GM04504 (cell line): ENCODE measurements around the gene BIRC6.
A peak's percentile ranks its signal among the peaks of the same experiment; 100 is the strongest.
"Not testable (repeated sequence)": the region's sequence is repeated elsewhere in the genome, so short reads cannot be mapped to it uniquely, and the experiment has no call there.

Experiments
- DNase-seq: peaks from one replicate; pipeline ENCODE4 v3.0.0-alpha.2; 2012; ENCODE audit warnings: low read depth

The BIRC6 gene

DNA sequence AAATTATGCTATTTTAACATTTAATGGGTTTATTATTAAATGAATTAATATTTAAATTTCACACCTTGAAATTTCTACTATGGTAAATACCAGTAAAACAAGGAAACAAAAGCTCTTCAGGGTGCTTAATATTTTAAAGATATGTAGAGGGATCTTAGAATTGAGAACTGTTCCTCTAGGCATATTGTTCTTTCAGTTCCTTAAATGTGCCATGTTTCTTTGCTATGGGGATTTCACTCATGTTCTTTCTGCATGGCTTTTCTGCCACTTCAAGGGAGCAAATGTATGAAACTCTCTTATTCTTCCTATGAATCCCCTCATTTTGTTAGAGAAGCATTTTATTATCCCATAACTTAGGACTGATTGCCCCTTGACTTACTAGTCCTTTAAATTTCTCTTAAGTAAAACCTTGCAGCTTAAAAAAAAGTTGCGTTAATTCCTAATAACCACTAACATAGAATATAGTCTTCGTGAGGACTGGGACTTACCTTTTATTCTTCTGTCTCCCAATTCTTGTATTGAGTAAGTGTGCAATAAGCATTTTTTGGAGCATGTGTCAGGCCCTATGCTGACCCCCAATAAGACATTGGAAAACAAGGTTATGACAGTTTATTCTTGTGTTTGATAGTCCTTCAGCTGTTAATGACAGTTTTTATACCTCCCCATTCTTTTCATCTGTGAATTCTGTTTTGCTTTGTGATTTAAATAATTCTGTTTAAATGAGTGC is 95.7 kb downstream of the BIRC6 start:
- no peak for DNase-seq

DNA sequence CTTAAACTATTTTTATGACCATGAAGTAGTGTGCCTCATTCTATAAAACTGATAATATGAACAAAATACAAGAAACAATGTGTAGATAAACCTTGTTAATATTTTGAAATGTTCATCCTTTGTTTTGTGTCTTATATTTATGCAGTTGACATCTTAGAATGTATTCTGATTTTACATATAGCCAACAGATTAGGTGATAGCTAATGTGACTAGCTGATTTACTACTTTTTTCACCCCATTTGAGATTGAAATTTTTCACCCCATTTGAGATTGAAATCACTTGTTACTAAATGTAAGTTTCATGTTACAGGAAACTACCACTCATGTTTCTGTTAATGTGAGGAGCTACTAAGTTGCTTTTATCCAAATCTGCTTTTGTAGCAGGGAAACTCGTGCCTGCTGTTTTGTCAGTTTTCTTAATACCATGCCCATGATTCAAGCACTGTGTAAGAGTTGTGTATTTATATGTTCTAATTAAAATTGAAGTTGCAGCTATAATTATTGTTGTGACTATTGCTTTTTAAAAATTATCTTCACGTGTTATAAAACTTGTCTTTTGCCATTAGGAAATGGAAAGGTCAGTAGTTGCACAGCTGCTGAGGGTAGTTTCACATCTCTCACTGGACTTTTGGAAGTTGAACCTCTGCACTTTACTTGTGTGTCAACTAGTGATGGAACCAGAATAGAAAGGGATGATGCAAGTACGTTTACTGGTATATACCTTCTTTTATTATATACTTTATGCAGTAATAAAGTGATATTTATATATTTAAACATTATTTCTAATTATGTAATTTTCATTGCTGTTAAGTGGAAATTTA is 96.6 kb downstream of the BIRC6 start:
- DNase-seq, result no peak

DNA sequence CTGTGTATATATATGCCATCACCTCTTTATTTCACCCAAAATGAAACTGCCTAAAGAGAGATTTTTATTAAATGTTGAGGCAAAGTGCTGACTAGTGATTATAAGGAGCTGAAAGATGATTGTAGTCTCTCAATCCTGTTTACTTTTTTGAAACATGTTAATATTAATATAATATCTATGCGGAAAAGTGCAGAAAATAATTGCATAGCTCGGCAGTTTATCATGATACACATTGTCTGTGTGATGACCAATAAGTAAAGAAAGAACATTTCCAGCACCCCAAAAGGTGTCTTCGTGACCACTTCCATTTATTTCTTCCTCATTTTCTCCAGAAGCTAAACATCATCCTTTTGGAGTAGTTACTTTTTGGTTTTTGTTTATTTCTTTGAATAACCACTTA is 99.0 kb downstream of the BIRC6 start:
- no peak for DNase-seq

DNA sequence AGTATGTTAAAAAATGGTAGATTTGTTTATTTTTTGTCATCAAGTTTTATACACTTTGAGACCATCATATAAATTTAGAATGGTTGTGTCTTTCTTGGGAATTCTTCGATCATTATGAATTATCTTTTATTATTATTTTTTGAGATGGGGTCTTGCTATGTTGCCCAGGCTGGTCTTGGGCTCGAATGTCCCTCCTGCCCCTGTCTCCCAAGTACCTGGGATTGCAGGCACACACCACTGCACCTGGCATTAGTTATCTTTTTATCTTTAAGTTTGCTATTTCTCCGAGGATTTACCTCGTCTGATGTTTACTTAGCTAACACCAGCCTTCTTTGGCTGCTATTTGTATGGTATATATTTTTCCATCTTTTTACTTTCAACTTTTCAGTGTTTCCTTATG is 100.0 kb downstream of the BIRC6 start:
- no peak for DNase-seq

DNA sequence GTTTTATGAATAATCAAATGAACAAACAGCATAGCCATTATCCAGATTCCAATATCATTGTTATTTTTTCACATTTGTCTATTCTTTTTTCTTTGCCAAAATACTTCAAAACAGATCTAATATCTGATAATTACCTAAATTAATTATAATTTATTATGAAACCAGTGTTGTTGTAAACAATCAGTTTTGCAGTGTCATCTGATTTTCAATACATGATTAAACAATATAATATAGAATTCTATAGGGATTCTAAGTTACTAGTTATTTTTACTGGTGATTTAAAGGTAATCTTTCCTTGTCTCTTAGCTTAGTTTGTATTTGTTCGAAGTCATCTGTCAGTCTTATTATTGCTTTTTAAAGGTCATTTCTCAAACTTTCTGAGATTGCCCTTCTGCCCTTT is 101.0 kb downstream of the BIRC6 start:
- no peak for DNase-seq

DNA sequence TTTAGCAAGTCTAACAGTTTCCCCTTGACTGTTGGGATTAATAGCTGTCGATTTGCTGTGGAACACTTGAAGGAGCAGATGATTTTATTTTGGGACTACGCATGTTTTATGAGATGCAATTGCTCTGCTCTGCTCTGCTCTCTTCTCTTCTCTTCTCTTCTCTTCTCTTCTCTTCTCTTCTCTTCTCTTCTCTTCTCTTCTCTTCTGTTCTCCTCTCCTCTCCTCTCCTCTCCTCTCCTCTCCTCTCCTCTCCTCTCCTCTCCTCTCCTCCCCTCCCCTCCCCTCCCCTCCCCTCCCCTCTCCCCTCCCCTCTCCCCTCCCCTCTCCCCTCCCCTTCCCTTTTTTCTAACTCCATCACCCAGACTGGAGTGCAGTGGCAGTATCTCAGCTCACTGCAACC is 104.0 kb downstream of the BIRC6 start:
- not testable (repeated sequence) for DNase-seq

DNA sequence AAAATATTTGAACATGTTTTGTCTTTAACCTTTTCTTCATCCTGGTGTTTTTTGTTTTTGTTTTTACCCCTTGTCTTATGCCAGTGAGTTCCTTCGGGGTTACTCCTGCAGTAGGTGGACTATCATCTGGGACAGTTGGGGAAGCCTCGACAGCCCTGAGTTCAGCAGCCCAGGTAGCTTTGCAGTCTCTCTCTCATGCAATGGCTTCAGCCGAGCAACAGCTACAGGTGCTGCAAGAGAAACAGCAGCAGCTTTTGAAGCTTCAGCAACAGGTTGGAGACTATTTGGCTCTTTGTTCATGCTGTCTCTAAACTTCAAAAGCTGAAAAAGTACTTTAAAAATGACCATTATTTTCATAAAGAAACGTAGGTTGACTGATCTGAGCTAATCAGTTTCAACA is 106.3 kb downstream of the BIRC6 start:
- DNase-seq, result no peak

DNA sequence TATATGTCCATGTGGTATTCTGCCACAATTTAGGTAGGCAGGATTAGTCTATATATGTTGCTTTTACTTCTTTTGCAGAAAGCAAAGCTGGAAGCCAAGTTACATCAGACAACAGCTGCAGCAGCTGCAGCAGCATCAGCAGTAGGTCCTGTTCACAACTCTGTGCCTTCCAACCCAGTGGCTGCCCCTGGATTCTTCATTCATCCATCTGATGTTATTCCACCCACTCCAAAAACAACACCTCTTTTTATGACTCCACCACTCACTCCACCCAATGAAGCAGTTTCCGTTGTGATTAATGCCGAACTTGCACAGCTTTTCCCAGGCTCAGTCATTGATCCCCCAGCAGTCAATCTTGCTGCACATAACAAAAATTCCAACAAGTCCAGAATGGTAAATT is 107.6 kb downstream of the BIRC6 start:
- DNase-seq, result no peak

DNA sequence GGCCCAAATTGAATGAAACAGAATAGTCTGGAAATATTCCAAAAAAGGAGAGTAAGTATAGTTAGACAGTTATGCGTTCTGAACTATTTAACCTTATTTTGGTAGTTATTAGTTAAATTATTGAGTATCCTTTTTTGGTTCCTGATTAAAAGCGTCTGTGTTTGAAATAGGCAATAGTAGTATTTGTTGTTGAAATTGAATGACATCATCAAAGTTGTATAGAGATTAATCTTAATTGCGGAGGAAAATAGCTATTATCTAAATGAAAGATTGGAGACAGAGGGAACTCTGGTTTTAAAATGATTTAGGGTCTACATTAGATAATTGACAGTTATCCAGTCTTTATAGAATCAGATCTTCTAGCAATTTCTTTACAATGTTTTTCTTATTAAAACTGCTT is 115.8 kb downstream of the BIRC6 start:
- no peak for DNase-seq

DNA sequence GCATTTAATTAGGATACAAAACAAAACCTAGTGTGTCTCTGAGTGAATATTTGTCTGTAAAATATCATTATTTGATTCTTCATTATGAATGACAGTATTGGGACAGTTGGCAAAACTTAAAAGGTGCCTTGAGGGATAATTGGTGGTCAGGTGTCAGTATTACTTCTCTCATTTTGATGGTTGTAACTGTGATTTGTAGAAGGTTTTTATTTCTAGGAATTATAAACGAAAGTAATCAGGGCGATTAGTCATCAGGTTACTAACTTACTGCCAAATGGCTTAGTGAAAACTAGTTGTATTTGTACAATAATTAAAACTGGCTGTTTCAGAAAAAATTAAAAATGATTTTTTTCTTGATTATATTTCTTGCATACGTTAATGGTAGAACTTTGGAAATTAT is 117.6 kb downstream of the BIRC6 start:
- DNase-seq, result no peak

DNA sequence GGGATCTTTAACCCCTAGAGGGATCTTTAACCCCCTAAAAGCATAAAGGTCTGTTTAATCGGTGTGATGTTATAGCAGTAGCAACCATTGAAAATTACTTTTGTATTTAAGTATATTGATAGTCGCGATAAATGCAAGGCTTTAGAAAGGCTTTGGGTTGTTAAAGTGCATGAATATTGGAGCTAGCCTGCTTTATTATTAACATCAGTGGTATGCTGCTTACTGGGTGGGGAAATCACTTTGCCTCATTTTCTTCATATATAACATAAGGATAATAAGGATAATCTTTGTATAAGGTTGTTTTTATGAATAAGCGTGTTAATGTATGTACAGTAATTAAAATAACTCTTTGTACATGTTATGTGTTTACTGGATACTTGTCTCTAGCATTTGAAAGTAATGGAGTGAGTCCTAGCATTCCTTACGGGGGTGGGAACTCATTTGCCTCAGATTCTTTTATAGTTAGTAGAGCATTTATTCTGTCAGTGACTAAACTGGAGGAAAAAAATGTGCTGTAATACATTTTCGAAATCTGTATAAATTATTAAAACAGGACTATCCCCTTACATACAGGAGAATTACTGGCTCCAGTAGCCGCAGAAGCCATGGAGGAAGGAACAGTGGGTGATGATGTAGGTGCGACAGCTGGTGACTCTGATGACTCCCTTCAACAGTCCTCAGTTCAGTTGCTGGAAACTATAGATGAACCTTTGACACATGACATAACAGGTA is 122.2 kb downstream of the BIRC6 start:
- DNase-seq, result peak; percentile 19

DNA sequence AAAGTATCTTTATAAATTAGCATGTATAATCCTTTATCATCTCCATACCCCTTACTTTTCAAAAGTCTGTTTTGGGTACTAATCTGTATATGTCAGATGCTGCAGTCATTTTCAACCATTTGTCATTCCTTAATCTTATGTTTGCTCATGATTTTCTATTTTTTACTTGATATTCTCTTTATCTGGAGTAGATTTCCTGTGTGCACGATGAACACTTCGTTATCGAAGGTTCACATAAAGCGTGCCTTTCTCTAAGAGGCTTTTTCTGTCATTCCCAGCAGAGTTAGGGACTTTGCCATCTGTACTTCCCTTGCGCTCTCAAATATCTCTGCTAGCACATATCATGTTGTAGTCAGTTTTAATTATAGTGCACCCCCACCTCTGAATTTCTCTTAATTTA is 123.2 kb downstream of the BIRC6 start:
- no peak for DNase-seq

DNA sequence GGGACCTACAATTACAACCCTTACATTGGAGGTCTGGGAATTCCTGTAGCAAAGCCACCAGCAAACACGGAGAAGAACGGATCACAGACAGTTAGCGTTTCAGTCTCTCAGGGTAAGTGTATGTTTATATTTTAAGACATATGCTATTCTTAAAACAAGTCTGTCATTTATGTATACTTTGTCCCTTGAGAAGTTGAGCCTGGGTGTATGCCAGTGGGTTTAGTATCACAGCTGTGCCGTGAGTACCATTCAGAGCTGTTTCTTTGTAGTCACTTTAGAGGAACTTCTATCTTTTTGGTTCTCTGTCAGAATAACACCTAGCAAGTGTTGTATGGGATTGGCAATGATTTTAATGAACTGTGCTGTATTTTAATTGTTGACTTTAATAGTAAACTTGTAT is 125.6 kb downstream of the BIRC6 start:
- no peak for DNase-seq

DNA sequence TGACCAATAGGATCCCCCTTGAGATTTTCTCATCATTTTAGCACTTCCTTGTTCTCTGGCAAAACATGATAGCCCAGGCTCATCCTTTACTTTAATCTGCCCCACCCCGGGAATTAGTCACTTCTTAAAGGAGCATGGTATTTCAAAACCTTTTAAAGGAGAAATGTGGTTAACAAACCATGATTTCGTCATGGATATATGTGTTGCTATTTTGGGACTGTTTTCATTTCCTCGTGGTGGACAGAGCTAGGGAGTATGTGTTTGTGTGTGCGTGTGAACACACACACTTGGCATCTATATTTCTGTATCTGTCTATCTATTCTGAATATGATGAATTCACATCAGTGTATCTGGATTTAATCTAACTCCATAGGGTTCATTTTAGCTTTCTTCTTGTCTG is 128.1 kb downstream of the BIRC6 start:
- DNase-seq, result peak; percentile 90

DNA sequence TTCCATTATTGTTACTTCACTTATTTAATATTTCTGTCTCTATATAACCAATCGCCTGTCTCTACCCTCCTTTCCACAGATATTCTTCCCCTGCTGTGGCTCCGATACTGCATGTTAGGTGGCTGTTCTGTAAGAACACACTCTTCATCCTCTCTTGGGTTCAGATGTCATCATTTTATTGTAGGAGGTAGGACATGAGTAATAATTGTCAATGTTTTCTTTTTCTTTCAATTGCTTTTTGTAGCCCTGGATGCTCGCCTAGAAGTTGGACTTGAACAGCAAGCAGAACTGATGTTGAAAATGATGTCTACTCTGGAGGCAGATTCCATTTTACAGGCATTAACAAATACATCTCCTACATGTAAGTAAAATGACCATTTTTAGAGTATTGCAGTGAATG is 128.6 kb downstream of the BIRC6 start:
- peak; percentile 17 for DNase-seq

DNA sequence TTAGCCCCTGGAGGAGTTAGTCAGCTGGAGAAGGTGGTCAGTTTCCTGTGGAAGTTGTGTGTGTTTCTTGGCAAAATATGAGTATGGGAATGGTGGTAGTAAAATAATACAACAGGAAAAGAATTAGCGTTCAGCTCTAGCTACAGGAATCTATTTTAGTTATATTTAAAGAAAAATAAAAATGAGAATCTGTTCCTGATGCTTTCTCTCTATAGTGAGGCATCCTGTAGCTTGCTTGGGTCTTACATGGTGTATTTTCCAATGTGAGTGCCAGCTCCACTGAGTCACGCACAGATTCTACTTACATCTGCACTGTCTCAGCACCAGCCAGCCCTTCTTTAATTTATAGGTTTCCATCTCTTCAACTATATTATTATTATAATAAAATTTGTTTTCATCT is 132.2 kb downstream of the BIRC6 start:
- no peak for DNase-seq

DNA sequence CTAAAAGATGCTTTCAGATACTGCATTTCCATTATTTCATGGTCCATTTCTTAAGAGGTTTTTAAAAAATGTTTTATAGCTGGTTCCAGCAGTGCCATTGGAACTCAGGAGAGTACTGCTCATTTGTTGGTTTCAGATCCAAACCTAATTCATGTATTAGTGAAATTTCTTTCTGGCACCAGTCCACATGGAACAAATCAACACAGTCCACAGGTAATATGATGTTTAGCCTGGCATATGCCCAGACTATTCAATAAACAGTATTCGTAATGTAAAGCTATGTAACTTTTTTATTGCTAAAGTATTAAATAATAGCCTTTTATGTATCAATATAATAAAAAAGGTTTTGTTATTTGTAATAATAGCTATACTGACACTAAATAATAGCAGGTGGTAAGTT is 134.5 kb downstream of the BIRC6 start:
- no peak for DNase-seq

DNA sequence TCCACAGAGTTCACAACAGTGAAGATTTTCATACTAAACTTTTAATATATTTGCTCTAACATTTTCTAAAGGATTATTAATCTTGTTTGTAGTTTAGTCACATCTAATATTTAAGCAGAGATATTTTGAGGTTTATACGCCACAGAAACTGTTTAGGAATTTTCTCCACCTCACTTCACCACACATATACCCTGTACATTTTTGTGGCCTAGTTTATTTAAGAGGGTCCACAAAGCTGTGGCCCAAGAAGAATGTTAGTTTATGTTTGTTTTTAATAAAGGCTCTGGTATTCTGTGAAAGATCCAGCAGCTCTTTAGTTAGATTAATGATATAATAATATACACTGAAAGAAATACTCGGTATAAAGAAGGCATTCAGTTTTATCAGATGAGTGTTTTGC is 138.3 kb downstream of the BIRC6 start:
- no peak for DNase-seq

DNA sequence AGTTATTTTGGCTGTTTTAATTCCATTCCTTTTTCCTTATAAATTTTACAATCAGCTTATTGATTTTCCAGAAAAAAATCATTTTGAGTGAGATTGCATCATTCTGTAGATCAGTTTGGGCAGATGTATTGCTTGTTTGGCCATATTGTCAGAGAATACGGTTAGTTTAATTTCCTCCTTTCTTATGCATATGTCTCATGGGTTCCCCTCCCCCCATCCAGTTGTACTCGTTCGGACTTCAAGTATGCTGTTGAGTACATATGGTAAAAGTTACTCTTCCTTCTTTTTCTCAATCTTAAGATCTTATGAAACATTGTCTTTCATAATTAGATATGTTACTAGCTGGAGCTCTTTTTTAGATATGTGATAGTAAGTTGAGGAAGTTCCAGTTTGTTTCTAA is 139.8 kb downstream of the BIRC6 start:
- no peak for DNase-seq

DNA sequence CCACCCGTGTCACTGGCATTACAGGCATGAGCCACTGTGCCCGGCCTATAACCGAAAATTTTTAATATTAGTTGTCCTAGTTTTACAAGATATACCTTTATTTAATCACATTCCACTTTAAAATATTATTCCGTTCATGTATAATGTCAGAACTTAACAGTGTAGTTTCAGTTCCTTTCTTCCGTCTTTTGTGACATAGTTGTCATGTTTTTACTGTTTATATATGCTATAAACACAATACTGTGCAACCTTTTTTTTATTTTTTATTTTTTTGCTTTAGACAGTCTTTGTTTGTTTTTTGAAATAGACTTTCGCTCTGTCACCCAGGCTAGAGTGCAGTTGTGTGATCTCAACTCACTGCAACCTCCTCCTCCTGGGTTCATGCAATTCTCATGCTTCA is 141.5 kb downstream of the BIRC6 start:
- DNase-seq, result no peak

DNA sequence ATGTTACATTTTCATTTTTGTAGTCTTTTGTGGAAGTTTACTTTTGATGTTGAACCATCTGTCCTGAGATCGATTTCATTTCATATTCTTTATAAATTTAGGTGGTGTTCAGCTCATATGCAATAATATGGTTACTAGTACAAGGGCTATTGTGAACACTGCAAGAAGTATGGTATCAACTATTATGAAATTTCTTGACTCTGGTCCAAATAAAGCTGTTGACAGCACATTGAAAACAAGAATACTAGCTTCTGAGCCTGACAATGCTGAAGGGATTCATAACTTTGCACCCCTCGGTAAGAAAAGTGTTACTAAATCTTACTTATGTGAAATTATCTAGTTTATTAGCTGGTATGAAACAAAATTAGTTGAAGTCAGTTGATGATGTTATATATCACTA is 146.1 kb downstream of the BIRC6 start:
- DNase-seq, result no peak

DNA sequence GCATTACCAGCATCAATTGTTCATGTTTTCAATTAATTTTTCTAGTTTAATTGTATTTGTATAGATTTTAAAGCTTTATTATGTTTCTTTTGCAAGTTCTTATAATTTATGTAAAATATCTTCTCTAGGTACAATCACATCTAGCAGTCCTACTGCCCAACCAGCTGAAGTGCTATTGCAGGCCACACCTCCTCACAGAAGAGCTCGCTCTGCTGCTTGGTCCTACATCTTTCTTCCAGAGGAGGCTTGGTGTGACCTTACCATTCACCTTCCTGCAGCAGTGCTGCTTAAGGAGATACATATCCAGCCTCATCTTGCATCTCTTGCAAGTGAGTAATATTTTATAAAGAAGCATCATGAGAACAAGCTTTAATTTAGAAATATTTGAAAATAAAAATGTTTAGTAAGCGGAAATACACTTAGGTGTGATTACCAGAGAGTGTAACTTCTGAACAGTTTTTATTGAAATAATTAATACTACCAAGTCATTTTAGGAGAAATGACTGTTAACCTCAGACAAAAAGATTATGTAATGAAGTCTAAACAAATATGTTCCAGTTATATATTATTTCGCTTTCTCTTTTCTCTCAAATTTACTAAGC is 148.2 kb downstream of the BIRC6 start:
- DNase-seq, result no peak

DNA sequence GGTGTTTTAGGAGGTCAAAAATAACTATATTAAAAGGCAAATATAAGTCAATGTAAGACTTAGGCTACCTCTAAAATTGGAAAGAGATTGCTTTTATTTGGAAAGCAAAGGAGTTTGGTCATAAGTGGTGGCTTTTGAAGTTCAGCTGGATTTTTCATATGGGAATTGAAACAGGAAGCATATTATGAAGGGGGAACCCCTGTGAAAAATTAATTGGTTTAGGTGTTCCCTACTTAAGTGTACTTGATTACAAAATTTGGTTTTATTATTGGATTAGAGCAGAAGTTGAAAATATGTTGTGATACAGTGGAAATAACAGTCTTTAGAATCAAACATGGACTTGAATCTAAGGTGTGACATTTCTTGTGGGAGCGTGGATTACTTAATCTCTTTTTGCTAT is 149.6 kb downstream of the BIRC6 start:
- DNase-seq, result no peak
